Activated CD8-positive, alpha-beta T cell treated with anti-CD3 and anti-CD28 coated beads for 36 hours (primary cell): ENCODE measurements around the gene PLA1A. TPM values are rescaled to one million over a fixed set of nuclear protein-coding genes. Genes with fewer than 3 reads are reported as not detected.

ENCODE experiments used
- ATAC-seq: fragments of 200-7000 bp; cut with Tn5 transposase; one replicate; pipeline ENCODE4 v1.10.0; 2021; ENCODE audit warnings: mild to moderate bottlenecking, moderate library complexity
- CTCF ChIA-PET: fragments of 350-600 bp; sonication (Branson Sonifier 250); formaldehyde crosslinking; loops from one replicate; lab custom pipeline; 2021; ENCODE audit warnings: antibody characterized with exemption; lab: Charles Lee
- POLR2A ChIA-PET: fragments of 350-600 bp; sonication (Branson Sonifier 250); formaldehyde crosslinking; loops from one replicate; lab custom pipeline; 2021; ENCODE audit warnings: antibody characterized with exemption; lab: Charles Lee
- DNase-seq: peaks from one replicate; pipeline ENCODE4 v3.0.0-alpha.2; 2020
- H3K27ac Mint-ChIP-seq: one replicate; pipeline ENCODE4 v1.8.0; 2021; ENCODE audit warnings: mild to moderate bottlenecking, mixed read lengths
- H3K27me3 Mint-ChIP-seq: one replicate; pipeline ENCODE4 v1.8.0; 2021; ENCODE audit warnings: mixed read lengths
- H3K36me3 Mint-ChIP-seq: one replicate; pipeline ENCODE4 v1.8.0; 2021; ENCODE audit warnings: low read depth, mixed read lengths
- H3K4me1 Mint-ChIP-seq: one replicate; pipeline ENCODE4 v1.8.0; 2021; ENCODE audit warnings: low read depth, mixed read lengths
- H3K4me3 Mint-ChIP-seq: one replicate; pipeline ENCODE4 v1.8.0; 2021; ENCODE audit warnings: mild to moderate bottlenecking, moderate library complexity, mixed read lengths
- H3K9me3 Mint-ChIP-seq: one replicate; pipeline ENCODE4 v1.8.0; 2021; ENCODE audit warnings: mixed read lengths
- CTCF ChIP-seq: fragments of 200-600 bp; IDR thresholded peaks from one replicate; pipeline ENCODE4 v1.8.0; 2022; ENCODE audit warnings: antibody characterized with exemption, mild to moderate bottlenecking
- intact Hi-C: fragments of 100-400 bp; cut with micrococcal nuclease; formaldehyde crosslinking; loops from one replicate; pipeline ENCODE4 v1.10.0; 2022
- total RNA-seq, 2 experiments: library from RNA; stranded (reverse); gene quantifications; one replicate each; pipeline ENCODE4 v1.2.3, GENCODE V29; 2021

The PLA1A gene
- total RNA-seq, 2 experiments from 2014 or later, result not detected

- Mint-ChIP-seq H3K9me3 (no peaks in the 10 kb centered on the region), H3K27me3 (no peaks in the 10 kb centered on the region), H3K4me3 (peak overlapping the region; percentile 40), H3K36me3 (peaks cover 16% of the 10 kb centered on the region), H3K4me1 (peaks cover 46% of the 10 kb centered on the region), H3K27ac (peak overlapping the region; percentile 77)
- TF ChIP-seq CTCF, result no peak
- intact Hi-C loops, result loop anchor here (5.0 kb wide), 1 partner anchor 51 kb away; no protein-coding TSS in a partner anchor
- ATAC-seq (peak; percentile 8), DNase-seq (peak; percentile 75)
- ChIA-PET CTCF (interaction anchor here (1.5 to 3.0 kb wide), 3 partner anchors 24 to 283 kb away, joined by 5 to 12 read pairs (median 7); no protein-coding TSS in a partner anchor), POLR2A (interaction anchor here (1.4 to 3.1 kb wide), 3 partner anchors 20 to 59 kb away, joined by 3 to 14 read pairs (median 4); partner anchors contain the start of gene TIMMDC1)
Observed at GRCh38 chr3:119557877-119558269, 39.8 kb upstream of the PLA1A start.

- ChIA-PET CTCF (interaction anchor here (0.7 to 3.0 kb wide), 7 partner anchors 10 to 284 kb away, joined by 3 to 12 read pairs (median 5); no protein-coding TSS in a partner anchor), POLR2A (interaction anchor here (0.9 to 3.1 kb wide), 3 partner anchors 19 to 95 kb away, joined by 3 to 14 read pairs (median 3); partner anchors contain the start of genes TIMMDC1 and TMEM39A)
- Mint-ChIP-seq H3K4me3 (peak overlapping the region; percentile 40), H3K27ac (peak overlapping the region; percentile 77), H3K4me1 (peaks cover 47% of the 10 kb centered on the region), H3K36me3 (peaks cover 16% of the 10 kb centered on the region), H3K9me3 (no peaks in the 10 kb centered on the region), H3K27me3 (no peaks in the 10 kb centered on the region)
- DNase-seq, result no peak
- intact Hi-C loops, result loop anchor here (5.0 kb wide), 1 partner anchor 51 kb away; no protein-coding TSS in a partner anchor
- no peak for ATAC-seq
- no peak for TF ChIP-seq CTCF
Observed at GRCh38 chr3:119558626-119559317, 38.9 kb upstream of the PLA1A start.

- H3K27ac Mint-ChIP-seq, result peak within 1 kb of the TSS; percentile 77
- ChIA-PET POLR2A (interaction anchor here (0.9 to 3.1 kb wide), 2 partner anchors 61 to 96 kb away, joined by 3 to 14 read pairs; partner anchors contain the start of genes TIMMDC1 and TMEM39A), CTCF (interaction anchor here (0.7 to 3.0 kb wide), 7 partner anchors 9 to 285 kb away, joined by 4 to 12 read pairs (median 5); no protein-coding TSS in a partner anchor)
- H3K4me3 Mint-ChIP-seq, result peak within 1 kb of the TSS; percentile 40
- DNase-seq (peak; percentile 91), ATAC-seq (peak; percentile 78)
- H3K36me3 Mint-ChIP-seq, result peaks cover 16% of the 10 kb centered on the region
- peak; percentile 40 for TF ChIP-seq CTCF
- H3K4me1 Mint-ChIP-seq, result peaks cover 45% of the 10 kb centered on the region
- H3K9me3 Mint-ChIP-seq, result no peaks in the 10 kb centered on the region
- intact Hi-C loops, result loop anchor here (5.0 kb wide), 1 partner anchor 52 kb away; no protein-coding TSS in a partner anchor
- no peaks in the 10 kb centered on the region for H3K27me3 Mint-ChIP-seq
Observed at GRCh38 chr3:119559441-119559963, 38.2 kb upstream of the PLA1A start, which contains the start of gene CD80. Gene CD80, minus strand, starts transcription at chr3:119559614. Its CDS starts 1,886 bp downstream, at chr3:119557728.

GRCh38 chr3:119560160-119560559, 37.5 kb upstream of the PLA1A start:
- H3K4me1 Mint-ChIP-seq, result peaks cover 39% of the 10 kb centered on the region
- H3K4me3 Mint-ChIP-seq, result peak overlapping the region; percentile 1
- no peak for ATAC-seq
- H3K36me3 Mint-ChIP-seq, result peaks cover 16% of the 10 kb centered on the region
- H3K27ac Mint-ChIP-seq, result peak overlapping the region; percentile 11
- no peaks in the 10 kb centered on the region for H3K27me3 Mint-ChIP-seq
- ChIA-PET CTCF (interaction anchor here (0.7 to 1.5 kb wide), 2 partner anchors 9 to 26 kb away, joined by 4 read pairs; no protein-coding TSS in a partner anchor), POLR2A (interaction anchor here (3.1 kb wide), 1 partner anchor 62 kb away, joined by 14 read pairs; the partner anchor contains the start of gene TIMMDC1)
- no peak for TF ChIP-seq CTCF
- intact Hi-C loops, result no loop called here
- no peaks in the 10 kb centered on the region for H3K9me3 Mint-ChIP-seq
- no peak for DNase-seq
